OCI-LY7 (cell line): ENCODE results near the gene PCSK7. TPM values are rescaled to one million over a fixed set of nuclear protein-coding genes. Genes with fewer than 3 reads are reported as not detected.

Experiments
- BruUV-seq: library from RNA; stranded (reverse); fragments of 400-500 nt; replicated peaks from 2 replicates; lab custom pipeline; 2021; lab: Mats Ljungman, UMichigan
- CTCF ChIA-PET: fragments of 300-600 bp; sonication (Branson Sonifier 250); formaldehyde crosslinking; loops from one replicate; lab custom pipeline; 2022; ENCODE audit warnings: antibody characterized with exemption; ENCODE audit not compliant: unreplicated experiment; lab: Charles Lee
- POLR2A ChIA-PET: fragments of 300-600 bp; sonication (Branson Sonifier 250); formaldehyde crosslinking; loops from one replicate; lab custom pipeline; 2022; ENCODE audit warnings: antibody characterized with exemption; lab: Charles Lee
- DNase-seq: peaks from one replicate; pipeline ENCODE4 v3.0.0-alpha.2; 2015; ENCODE audit warnings: low spot score
- H2AFZ ChIP-seq: fragments of 200-600 bp; sonication (generic), shearing (Covaris generic); 2 replicates; pipeline ENCODE4 v1.6.1; 2014; ENCODE audit warnings: mild to moderate bottlenecking, antibody characterized with exemption, low read length, moderate library complexity
- H3K27ac ChIP-seq: fragments of 200-600 bp; sonication (generic); 2 replicates; pipeline ENCODE4 v1.5.1; 2014; ENCODE audit warnings: mixed run types, low read depth, mild to moderate bottlenecking, moderate library complexity, low read length, inconsistent platforms; ENCODE audit not compliant: poor library complexity, severe bottlenecking
- H3K36me3 ChIP-seq: fragments of 200-600 bp; sonication (generic); 2 replicates; pipeline ENCODE4 v1.6.1; 2014; ENCODE audit warnings: mild to moderate bottlenecking, antibody characterized with exemption, low read length, moderate library complexity, mixed read lengths; ENCODE audit not compliant: insufficient read depth
- H3K4me1 ChIP-seq: fragments of 200-600 bp; sonication (generic); 2 replicates; pipeline ENCODE4 v1.5.1; 2014; ENCODE audit warnings: mild to moderate bottlenecking, low read length; ENCODE audit not compliant: insufficient read depth, poor library complexity, severe bottlenecking
- H3K4me2 ChIP-seq: fragments of 200-600 bp; sonication (generic); 2 replicates; pipeline ENCODE4 v1.6.1; 2014; ENCODE audit warnings: mild to moderate bottlenecking, low read length
- H3K4me3 ChIP-seq: fragments of 200-600 bp; sonication (generic); 2 replicates; pipeline ENCODE4 v1.5.1; 2014; ENCODE audit warnings: mild to moderate bottlenecking, low read depth, low read length; ENCODE audit not compliant: poor library complexity, severe bottlenecking
- H3K79me2 ChIP-seq: fragments of 200-600 bp; sonication (generic); 2 replicates; pipeline ENCODE4 v1.6.1; 2016; ENCODE audit warnings: low read depth, mild to moderate bottlenecking, low read length, moderate library complexity, mixed read lengths; ENCODE audit not compliant: insufficient read depth
- H3K9me2 ChIP-seq: fragments of 200-600 bp; sonication (generic); 2 replicates; pipeline ENCODE4 v1.6.1; 2016; ENCODE audit warnings: mild to moderate bottlenecking, low read length, mixed read lengths; ENCODE audit not compliant: insufficient read depth
- H3K9me3 ChIP-seq: fragments of 200-600 bp; sonication (generic); 2 replicates; pipeline ENCODE4 v1.6.1; 2014; ENCODE audit warnings: mild to moderate bottlenecking, mixed run types, low read length, mixed read lengths
- H4K20me1 ChIP-seq: fragments of 200-600 bp; sonication (generic); 2 replicates; pipeline ENCODE4 v1.6.1; 2014; ENCODE audit warnings: mild to moderate bottlenecking, antibody characterized with exemption, low read length, moderate library complexity, mixed read lengths; ENCODE audit not compliant: insufficient read depth
- CTCF ChIP-seq: fragments of 200-600 bp; sonication (generic); conservative IDR thresholded peaks from 2 replicates; pipeline ENCODE4 v1.5.1; 2014; ENCODE audit warnings: mild to moderate bottlenecking, antibody characterized with exemption, low read length, moderate library complexity, mixed read lengths
- EZH2phosphoT487 ChIP-seq: fragments of 200-600 bp; sonication (generic); IDR thresholded peaks from 2 replicates; pipeline ENCODE4 v1.6.1; 2018; ENCODE audit warnings: low read depth, borderline replicate concordance, mild to moderate bottlenecking, mixed run types, antibody characterized with exemption, low read length, moderate library complexity, mixed read lengths
- intact Hi-C: fragments of 100-400 bp; cut with micrococcal nuclease; formaldehyde crosslinking; loops from one replicate; pipeline ENCODE4 v1.10.0; 2022; ENCODE audit not compliant: unreplicated experiment
- total RNA-seq, 2 experiments: library from RNA; depleted of rRNA in 1 of 2; stranded (reverse); fragments of >200 nt in 1 of 2; shearing (Covaris generic) in 1 of 2; gene quantifications; 2 replicates each; pipeline ENCODE4 v1.2.3, GENCODE V29; 2014 to 2022

PCSK7 gene
- total RNA-seq, 2 experiments from 2014 or later = 44.1 to 91.2 TPM

- CTCF ChIA-PET = no interaction called here
- no TSS peak for BruUV-seq
- Histone ChIP-seq H3K9me3 (no peaks in the 10 kb centered on the region), H3K27ac (no peak overlapping the region), H4K20me1 (no peaks in the 10 kb centered on the region), H2AFZ (no peak overlapping the region), H3K79me2 (no peaks in the 10 kb centered on the region), H3K9me2 (no peaks in the 10 kb centered on the region), H3K4me1 (no peaks in the 10 kb centered on the region), H3K4me3 (no peak overlapping the region), H3K4me2 (no peak overlapping the region), H3K36me3 (peaks cover 4% of the 10 kb centered on the region; the same call in 1 of the 2 replicates)
- POLR2A ChIA-PET = interaction anchor here (1.0 kb wide), 1 partner anchor 498 kb away, joined by 4 read pairs; no protein-coding TSS in a partner anchor
- intact Hi-C loops = no loop called here
- no peak for DNase-seq
- no peak for TF ChIP-seq CTCF
- no peak for TF ChIP-seq EZH2phosphoT487
Measured at GRCh38 chr11:117271208-117271607, 39.3 kb upstream of the PCSK7 start.

GRCh38 chr11:117269856-117270255 lies 38.0 kb upstream of the PCSK7 start:
- BruUV-seq = no TSS peak
- CTCF ChIA-PET = no interaction called here

More at GRCh38 chr11:117269856-117270255, 38.0 kb upstream of the PCSK7 start:
- no peaks in the 10 kb centered on the region for H4K20me1 ChIP-seq
- no peak overlapping the region for H3K4me3 ChIP-seq
- H3K79me2 ChIP-seq = no peaks in the 10 kb centered on the region
- no peak overlapping the region for H3K27ac ChIP-seq
- H2AFZ ChIP-seq = no peak overlapping the region
- peaks cover 12% of the 10 kb centered on the region for H3K36me3 ChIP-seq
- POLR2A ChIA-PET = interaction anchor here (0.7 kb wide), 1 partner anchor 97 kb away, joined by 5 read pairs; no protein-coding TSS in a partner anchor
- intact Hi-C loops = no loop called here
- no peaks in the 10 kb centered on the region for H3K9me3 ChIP-seq
- H3K9me2 ChIP-seq = no peaks in the 10 kb centered on the region
- no peak for TF ChIP-seq EZH2phosphoT487
- no peak for TF ChIP-seq CTCF
- DNase-seq = no peak
- no peaks in the 10 kb centered on the region for H3K4me1 ChIP-seq
- no peak overlapping the region for H3K4me2 ChIP-seq
